ENCODE results near the gene DLGAP1. TPM values are rescaled to one million over a fixed set of nuclear protein-coding genes. Genes with fewer than 3 reads are reported as not detected.

Gene DLGAP1
- total and polyA plus RNA-seq, 2 experiments from 2014 or later, result 17.0 to 48.5 TPM

DNA sequence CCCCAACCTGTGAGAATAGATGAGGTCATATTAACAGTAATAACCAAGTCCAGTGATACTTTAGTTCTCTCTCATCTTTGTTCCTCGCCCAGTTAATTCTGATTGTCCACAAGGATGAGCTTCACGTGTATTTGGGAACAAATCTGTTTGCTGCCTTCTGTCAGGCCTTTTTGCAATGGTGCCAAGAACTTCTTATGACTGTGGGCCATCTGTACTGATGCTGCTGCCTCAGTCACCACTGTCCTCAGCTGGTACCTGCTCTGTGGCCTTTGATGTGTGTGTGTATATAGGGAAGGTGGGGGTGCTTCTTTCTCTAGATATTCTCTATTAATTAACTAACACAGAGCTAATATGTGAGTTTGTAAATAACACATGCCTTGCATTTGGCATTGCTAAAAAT is 612.3 kb downstream of the DLGAP1 start:
- Mint-ChIP-seq H3K4me3 (no peak overlapping the region), H3K27me3 (ENCODE audit: insufficient read depth, low read depth, poor library complexity) (no peaks in the 10 kb centered on the region), H3K4me1 (peaks cover 13% of the 10 kb centered on the region), H3K36me3 (ENCODE audit: low read depth) (no peaks in the 10 kb centered on the region), H3K27ac (no peak overlapping the region), H3K9me3 (no peaks in the 10 kb centered on the region)
- Histone ChIP-seq H4K20me1 (replicated peaks; ENCODE audit: insufficient read depth) (no peaks in the 10 kb centered on the region; the same call in 1 of the 2 replicates), H3K27ac (ENCODE audit: low read depth) (no peak overlapping the region), H3K4me3 (no peak overlapping the region), H3K79me2 (replicated peaks; ENCODE audit: insufficient read depth) (no peaks in the 10 kb centered on the region), H3K4me1 (ENCODE audit: insufficient read depth) (peaks cover 13% of the 10 kb centered on the region; the same call in 1 of the 2 replicates), H3K4me2 (no peak overlapping the region), H3K27me3 (ENCODE audit: insufficient read depth) (no peaks in the 10 kb centered on the region), H3K9me2 (ENCODE audit: insufficient read depth) (no peaks in the 10 kb centered on the region), H3F3A (replicated peaks; ENCODE audit: low read depth) (no peaks in the 10 kb centered on the region), H3K36me3 (ENCODE audit: insufficient read depth) (no peaks in the 10 kb centered on the region), H2AFZ (no peak overlapping the region)
- ATAC-seq (no peak), DNase-seq (ENCODE audit: low spot score) (no peak)
- no peak for TF ChIP-seq JUNB (IDR thresholded peaks at IDR 0.05; ENCODE audit: unreplicated experiment)
- TF ChIP-seq, protein P1, sequence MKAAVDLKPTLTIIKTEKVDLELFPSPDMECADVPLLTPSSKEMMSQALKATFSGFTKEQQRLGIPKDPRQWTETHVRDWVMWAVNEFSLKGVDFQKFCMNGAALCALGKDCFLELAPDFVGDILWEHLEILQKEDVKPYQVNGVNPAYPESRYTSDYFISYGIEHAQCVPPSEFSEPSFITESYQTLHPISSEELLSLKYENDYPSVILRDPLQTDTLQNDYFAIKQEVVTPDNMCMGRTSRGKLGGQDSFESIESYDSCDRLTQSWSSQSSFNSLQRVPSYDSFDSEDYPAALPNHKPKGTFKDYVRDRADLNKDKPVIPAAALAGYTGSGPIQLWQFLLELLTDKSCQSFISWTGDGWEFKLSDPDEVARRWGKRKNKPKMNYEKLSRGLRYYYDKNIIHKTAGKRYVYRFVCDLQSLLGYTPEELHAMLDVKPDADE (IDR thresholded peaks at IDR 0.05), result no peak
- no peak for TF ChIP-seq ZNF114 (CRISPR knock-in tag; IDR thresholded peaks at IDR 0.05)
- no peak for TF ChIP-seq EZH2phosphoT487 (IDR thresholded peaks at IDR 0.05; ENCODE audit: unreplicated experiment)
- TF ChIP-seq CREB1 (CRISPR knock-in tag; IDR thresholded peaks at IDR 0.05; ENCODE audit: low read depth), result no peak
- TF ChIP-seq EZH2 (IDR thresholded peaks at IDR 0.05; ENCODE audit: low read depth, unreplicated experiment), result no peak
- no peak for TF ChIP-seq ZNF331 (CRISPR knock-in tag; IDR thresholded peaks at IDR 0.05; ENCODE audit: low read depth)
- TF ChIP-seq, protein P2, sequence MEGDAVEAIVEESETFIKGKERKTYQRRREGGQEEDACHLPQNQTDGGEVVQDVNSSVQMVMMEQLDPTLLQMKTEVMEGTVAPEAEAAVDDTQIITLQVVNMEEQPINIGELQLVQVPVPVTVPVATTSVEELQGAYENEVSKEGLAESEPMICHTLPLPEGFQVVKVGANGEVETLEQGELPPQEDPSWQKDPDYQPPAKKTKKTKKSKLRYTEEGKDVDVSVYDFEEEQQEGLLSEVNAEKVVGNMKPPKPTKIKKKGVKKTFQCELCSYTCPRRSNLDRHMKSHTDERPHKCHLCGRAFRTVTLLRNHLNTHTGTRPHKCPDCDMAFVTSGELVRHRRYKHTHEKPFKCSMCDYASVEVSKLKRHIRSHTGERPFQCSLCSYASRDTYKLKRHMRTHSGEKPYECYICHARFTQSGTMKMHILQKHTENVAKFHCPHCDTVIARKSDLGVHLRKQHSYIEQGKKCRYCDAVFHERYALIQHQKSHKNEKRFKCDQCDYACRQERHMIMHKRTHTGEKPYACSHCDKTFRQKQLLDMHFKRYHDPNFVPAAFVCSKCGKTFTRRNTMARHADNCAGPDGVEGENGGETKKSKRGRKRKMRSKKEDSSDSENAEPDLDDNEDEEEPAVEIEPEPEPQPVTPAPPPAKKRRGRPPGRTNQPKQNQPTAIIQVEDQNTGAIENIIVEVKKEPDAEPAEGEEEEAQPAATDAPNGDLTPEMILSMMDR (conservative IDR thresholded peaks at IDR 0.05; ENCODE audit: low read depth in 2 of 2), result no peak
- TF ChIP-seq POLR2AphosphoS5 (IDR thresholded peaks at IDR 0.05; ENCODE audit: low read depth), result no peak
- TF ChIP-seq ZNF462 (CRISPR knock-in tag; IDR thresholded peaks at IDR 0.05), result no peak
- TF ChIP-seq, protein P3, sequence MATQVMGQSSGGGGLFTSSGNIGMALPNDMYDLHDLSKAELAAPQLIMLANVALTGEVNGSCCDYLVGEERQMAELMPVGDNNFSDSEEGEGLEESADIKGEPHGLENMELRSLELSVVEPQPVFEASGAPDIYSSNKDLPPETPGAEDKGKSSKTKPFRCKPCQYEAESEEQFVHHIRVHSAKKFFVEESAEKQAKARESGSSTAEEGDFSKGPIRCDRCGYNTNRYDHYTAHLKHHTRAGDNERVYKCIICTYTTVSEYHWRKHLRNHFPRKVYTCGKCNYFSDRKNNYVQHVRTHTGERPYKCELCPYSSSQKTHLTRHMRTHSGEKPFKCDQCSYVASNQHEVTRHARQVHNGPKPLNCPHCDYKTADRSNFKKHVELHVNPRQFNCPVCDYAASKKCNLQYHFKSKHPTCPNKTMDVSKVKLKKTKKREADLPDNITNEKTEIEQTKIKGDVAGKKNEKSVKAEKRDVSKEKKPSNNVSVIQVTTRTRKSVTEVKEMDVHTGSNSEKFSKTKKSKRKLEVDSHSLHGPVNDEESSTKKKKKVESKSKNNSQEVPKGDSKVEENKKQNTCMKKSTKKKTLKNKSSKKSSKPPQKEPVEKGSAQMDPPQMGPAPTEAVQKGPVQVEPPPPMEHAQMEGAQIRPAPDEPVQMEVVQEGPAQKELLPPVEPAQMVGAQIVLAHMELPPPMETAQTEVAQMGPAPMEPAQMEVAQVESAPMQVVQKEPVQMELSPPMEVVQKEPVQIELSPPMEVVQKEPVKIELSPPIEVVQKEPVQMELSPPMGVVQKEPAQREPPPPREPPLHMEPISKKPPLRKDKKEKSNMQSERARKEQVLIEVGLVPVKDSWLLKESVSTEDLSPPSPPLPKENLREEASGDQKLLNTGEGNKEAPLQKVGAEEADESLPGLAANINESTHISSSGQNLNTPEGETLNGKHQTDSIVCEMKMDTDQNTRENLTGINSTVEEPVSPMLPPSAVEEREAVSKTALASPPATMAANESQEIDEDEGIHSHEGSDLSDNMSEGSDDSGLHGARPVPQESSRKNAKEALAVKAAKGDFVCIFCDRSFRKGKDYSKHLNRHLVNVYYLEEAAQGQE (IDR thresholded peaks at IDR 0.05; ENCODE audit: unreplicated experiment), result no peak
- no peak for TF ChIP-seq NANOG (IDR thresholded peaks at IDR 0.05; ENCODE audit: borderline replicate concordance)
- TF ChIP-seq STAT1 (IDR thresholded peaks at IDR 0.05; ENCODE audit: unreplicated experiment), result no peak

Measured in GM23338 (cell line).